Choroid plexus epithelial cell (primary cell): ENCODE measurements around the gene TMLHE.
"Not testable (repeated sequence)": the region's sequence is repeated elsewhere in the genome, so short reads cannot be mapped to it uniquely, and the experiment has no call there.

Experiments
- DNase-seq: peaks from one replicate; pipeline ENCODE4 v3.0.0-alpha.2; 2010; ENCODE audit warnings: low read depth
- H3K4me3 ChIP-seq: 2 replicates; pipeline ENCODE4 v1.5.1; 2011; ENCODE audit warnings: low read depth, mild to moderate bottlenecking, control low read depth, low read length, moderate library complexity
- CTCF ChIP-seq: conservative IDR thresholded peaks from 2 replicates; pipeline ENCODE4 v1.5.1; 2011; ENCODE audit warnings: low read depth, mild to moderate bottlenecking, control low read depth, inconsistent platforms, low read length, moderate library complexity

TMLHE gene

GRCh38 chrX:155544881-155545280 is 67.9 kb downstream of the TMLHE start:
- TF ChIP-seq CTCF, result no peak
- no peak overlapping the region for H3K4me3 ChIP-seq
- DNase-seq, result peak; percentile 21

GRCh38 chrX:155535866-155536265 is 76.9 kb downstream of the TMLHE start:
- no peak for TF ChIP-seq CTCF

GRCh38 chrX:155534800-155535199 is 78.0 kb downstream of the TMLHE start:
- TF ChIP-seq CTCF, result peak; percentile 21
- peak; percentile 10 for DNase-seq
- H3K4me3 ChIP-seq, result no peak overlapping the region

More at GRCh38 chrX:155535866-155536265, 76.9 kb downstream of the TMLHE start:
- no peak for DNase-seq
- H3K4me3 ChIP-seq, result no peak overlapping the region

DNA sequence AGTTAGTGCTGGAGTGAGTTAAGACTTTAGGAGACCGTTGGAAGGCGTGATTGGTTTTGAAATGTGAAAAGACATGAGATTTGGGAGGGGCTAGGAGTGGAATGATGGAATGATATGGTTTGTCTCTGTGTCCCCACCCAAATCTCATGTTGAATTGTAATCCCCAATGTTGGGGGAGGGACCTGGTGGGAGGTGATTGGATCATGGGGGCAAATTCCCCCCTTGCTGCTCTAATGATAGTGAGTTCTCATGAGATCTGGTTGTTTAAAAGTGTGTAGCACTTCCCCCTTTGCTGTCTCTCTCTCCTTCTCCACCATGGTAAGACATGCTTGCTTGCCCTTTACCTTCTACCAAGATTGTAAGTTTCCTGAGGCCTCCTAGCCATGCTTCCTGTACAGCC is 85.7 kb downstream of the TMLHE start:
- DNase-seq, H3K4me3 ChIP-seq: not testable (repeated sequence)

DNA sequence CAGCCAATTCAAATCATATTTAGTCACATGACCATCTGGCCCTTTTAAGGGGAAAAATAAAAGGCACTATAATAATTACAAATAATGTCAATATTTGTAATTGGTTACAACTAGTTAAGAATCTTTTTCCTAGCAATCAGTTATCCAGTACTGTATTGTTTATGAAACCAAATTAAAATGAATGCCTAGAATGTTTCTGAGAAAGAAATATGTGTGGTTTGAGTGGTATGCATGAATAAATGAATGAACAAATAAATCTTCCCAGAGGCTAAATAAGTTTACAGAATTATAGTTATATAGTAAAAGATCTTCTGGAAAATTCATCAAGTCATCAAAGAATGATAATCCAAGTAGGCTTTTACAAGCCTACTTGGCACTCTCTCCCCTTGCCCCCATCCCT is 98.5 kb downstream of the TMLHE start:
- H3K4me3 ChIP-seq, result no peak overlapping the region
- no peak for TF ChIP-seq CTCF
- DNase-seq, result peak; percentile 3

- DNase-seq, result no peak
- no peak overlapping the region for H3K4me3 ChIP-seq
- no peak for TF ChIP-seq CTCF
Measured at GRCh38 chrX:155505296-155505695, 107.5 kb downstream of the TMLHE start.

DNA sequence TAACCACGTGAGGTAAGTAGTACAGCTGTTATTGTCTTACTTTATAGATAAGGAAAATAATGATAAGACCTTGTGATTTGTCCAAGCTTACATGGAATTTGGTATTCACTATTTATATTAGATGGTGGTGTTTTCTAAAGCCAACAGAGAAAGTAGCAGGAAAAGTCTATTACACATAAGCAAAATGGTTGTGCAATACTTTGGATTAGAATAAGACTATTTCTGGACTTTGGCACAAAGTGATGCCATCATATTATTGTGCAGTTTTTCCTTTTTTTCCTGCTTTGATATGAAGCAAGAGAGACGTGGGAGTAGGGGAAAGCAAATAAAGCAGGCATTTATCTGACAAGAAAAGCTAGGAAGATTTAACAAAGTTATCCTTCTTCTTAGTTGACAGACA is 117.6 kb downstream of the TMLHE start:
- not testable (repeated sequence) for DNase-seq, H3K4me3 ChIP-seq

- H3K4me3 ChIP-seq, DNase-seq: not testable (repeated sequence)
Measured at GRCh38 chrX:155491421-155491820, 121.3 kb downstream of the TMLHE start.

DNA sequence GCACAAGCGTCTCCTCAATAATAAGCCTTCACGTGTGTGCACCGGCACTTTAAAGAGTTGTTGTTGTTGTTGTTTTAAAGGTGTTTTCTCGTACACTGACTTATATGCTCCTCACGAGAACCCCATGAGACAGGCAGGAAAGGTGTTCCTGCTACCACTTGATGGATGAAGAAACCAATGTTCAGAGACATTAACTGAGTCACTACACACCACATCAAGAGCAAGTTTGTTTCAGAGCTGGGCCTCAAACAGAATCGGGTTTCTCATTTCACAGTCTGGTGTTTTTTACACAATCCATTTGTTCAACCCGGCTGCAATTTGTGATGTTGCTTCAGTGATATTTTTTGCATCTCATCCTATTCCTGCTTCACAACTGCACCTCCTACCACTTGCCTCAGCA is 135.6 kb downstream of the TMLHE start:
- not testable (repeated sequence) for H3K4me3 ChIP-seq, DNase-seq

DNA sequence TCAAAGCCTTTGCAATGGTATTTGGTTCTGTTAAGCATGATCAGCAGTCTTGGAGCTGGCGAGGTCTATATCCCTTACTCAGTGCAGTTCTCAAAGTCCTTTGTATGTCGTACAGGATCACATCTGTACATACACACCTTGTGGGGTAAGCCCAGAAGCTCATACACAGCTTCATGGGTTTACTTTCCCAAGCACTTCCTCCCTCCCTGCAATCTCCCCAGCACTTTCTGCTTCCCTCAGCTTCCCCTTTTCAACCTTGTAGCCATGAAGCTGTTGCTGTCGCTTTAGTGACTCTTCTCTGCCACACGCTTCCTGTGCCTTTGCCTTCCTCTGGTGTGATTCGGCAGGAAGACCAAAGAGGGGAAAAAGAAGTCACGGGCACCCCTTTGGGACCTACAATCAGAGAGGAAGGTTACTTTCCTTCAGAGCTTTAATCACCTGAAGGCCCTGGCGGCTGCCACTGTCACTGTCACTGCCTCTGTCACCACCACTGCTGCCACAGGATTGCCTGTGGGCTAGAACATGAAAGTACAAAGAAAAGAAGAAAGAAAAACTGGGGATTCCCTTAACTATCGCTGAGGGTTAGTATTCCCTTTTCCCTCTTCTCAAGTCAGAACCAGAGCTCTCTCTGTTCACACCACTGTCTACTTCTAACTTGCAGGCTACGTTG is 146.3 kb downstream of the TMLHE start:
- not testable (repeated sequence) for H3K4me3 ChIP-seq, DNase-seq

DNA sequence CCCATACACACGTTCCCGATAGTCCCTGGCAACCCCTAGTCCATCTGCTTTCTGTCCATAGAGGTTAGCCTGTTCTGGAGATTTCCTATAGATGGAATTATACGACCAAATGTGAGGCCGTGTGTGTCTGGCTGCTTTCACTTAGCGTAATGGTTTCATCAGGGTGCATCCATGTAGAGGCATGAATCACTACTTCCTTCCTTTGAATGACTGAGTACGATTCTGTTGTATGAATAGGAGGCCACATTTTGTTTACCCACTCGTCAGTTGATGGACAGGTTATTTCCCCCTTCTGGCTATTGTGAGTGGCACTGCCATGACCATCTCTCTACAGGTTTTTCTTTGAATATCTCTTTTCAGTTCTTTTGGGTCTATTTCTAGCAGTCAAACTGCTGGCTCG is 152.3 kb downstream of the TMLHE start:
- not testable (repeated sequence) for H3K4me3 ChIP-seq, DNase-seq

GRCh38 chrX:155458471-155458870 is 154.3 kb downstream of the TMLHE start, which contains the start of gene F8A3:
TSS of gene F8A3 (minus strand) at chrX:155458620. CDS start at chrX:155458600, 20 bp downstream.
- not testable (repeated sequence) for DNase-seq, H3K4me3 ChIP-seq

- not testable (repeated sequence) for H3K4me3 ChIP-seq, DNase-seq
Measured at GRCh38 chrX:155457761-155458447, 154.8 kb downstream of the TMLHE start.
